Sciatic nerve (tissue), 2 donors: Measurements from ENCODE around the gene AOPEP. TPM values are rescaled to one million over a fixed set of nuclear protein-coding genes. Genes with fewer than 3 reads are reported as not detected.

Source experiments
- ATAC-seq: fragments of 200-7000 bp; cut with Tn5 transposase; one replicate; pipeline ENCODE4 v1.9.1; 2020; ENCODE audit warnings: mild to moderate bottlenecking, moderate library complexity
- DNase-seq: peaks from one replicate; pipeline ENCODE4 v3.0.0-alpha.2; 2020; ENCODE audit warnings: low spot score
- intact Hi-C: fragments of 100-400 bp; cut with DNase I; formaldehyde crosslinking; loops from one replicate; pipeline ENCODE4 v1.14.2; 2022
- microRNA-seq: library from miRNA; unstranded; fragments of <30 nt; microRNA quantifications from one replicate; pipeline ENCODE4 v1.2.0, GENCODE V29; 2020
- total RNA-seq: library from RNA; stranded (reverse); fragmentation: NEBNext Ultra II Directional; extraction: Animal tissue kit (Norgen Biotek cat#: 25700); gene quantifications from one replicate; pipeline ENCODE4 v1.2.1, GENCODE V29; 2021
- donor health status: DM: no; HTN: no; CAD: no.
- donor health status: DM: no; HTN: no; CAD: no.

Gene AOPEP
- total RNA-seq, 1 donor from 2014 or later, result 158 TPM

DNA sequence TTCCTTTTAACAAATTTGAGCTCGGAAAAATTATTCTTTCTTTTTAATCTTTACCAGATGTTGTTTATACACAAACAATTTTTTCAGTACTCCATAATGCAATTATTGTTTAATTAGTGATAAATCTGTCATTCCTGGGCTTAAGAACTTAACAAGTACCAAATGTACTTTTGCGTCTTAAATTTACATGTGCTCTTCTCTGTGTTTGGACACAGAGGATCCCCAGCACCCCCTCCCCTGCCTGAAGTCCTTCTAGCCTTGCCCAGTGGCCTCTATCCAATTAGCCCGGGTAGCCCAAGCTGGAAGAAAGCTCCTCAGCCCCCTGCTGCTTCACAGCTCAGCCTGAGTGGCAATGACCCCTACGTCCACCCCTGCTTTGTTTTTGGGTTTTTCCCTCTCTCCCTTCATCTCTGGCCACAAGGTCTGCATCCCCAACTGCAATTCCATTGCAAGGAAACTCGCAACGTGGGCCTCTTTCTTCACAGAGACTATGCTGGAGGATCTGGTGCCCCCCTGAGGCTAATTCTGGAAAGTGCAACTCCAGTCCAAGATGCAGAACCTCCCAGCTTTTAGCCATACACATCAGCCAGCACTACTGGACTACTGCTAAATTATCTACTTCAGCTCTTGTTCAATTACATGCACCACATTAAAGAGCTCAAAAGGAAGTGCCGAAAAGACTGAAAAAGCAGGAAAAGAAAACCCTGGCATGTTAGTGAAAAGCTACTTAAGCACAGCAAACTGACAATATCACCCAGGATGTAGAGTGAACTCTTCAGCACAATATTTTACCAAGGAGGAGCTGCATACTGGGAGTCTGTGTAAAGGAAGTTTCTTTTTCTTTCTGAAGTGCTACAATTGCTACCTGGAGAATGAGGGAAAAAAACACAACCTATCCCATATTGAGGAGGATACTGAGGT, 404.8 kb downstream of the AOPEP start:
- peak; percentile 88 for DNase-seq
- intact Hi-C loops, result no loop called here

DNA sequence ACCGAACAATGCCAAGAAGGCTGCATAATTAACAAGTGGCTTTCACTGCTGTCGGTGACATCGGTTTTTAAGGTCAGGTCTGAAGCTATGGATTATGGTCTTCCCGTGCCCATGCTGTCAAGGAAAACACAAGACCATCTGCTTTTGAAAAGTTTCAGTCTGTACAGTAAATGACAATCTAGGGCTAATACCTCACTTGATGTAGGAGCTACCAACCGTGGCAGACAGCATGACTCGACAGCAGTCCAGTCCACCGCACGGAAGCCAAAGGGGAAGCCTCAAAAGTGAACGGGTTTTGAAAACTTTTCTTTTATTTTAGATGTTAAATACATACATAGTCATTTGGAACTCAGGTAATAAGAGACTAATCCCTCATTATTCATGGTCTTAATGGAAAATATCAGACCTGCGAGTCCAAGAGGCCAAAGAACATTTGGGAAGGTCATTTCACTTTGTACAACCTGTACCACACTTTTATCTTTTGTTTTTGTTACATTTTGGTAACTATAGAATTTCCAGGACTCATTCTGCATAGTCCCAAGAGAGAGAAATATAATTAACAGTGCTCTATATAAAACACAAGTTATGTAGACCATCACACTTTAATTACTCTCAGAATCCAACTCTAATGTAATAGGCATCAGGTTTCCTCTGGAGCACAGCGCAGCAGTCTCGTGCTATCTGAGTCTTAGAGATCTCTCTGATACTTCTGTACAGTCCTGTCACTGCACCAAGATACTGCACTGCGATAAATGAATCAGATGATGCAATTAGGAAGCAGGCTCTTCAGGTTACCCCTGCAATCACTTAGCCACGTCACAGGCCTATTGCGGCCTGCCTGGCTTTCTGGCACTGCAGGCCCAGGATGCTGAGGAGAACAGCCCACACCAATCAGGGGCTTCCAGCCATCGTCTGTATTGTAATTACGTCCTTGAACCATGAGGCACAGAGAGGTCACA, 406.1 kb downstream of the AOPEP start:
- ATAC-seq (peak; percentile 23), DNase-seq (no peak)
- intact Hi-C loops, result no loop called here

More for the DNA sequence above, 404.8 kb downstream of the AOPEP start:
- ATAC-seq, result peak; percentile 71

DNA sequence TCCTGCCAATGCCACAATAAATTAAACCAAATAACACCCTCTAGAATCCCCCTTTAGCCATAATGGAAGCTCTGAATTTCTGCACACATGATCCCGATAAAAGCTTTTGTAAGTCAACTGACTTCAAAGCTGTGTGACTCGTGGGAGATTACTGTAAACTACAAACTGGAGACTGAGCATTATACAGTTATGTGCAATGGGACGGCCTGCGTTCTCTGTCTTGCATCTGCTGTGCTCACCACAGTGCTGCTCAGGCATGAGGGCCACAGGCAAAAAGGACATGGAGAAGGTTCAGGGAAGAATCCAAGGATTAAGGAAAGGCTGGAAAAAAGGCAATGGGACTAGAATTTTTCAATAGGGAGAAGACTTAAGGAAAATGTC, 406.8 kb downstream of the AOPEP start:
- no peak for ATAC-seq
- intact Hi-C loops, result no loop called here
- DNase-seq, result no peak

DNA sequence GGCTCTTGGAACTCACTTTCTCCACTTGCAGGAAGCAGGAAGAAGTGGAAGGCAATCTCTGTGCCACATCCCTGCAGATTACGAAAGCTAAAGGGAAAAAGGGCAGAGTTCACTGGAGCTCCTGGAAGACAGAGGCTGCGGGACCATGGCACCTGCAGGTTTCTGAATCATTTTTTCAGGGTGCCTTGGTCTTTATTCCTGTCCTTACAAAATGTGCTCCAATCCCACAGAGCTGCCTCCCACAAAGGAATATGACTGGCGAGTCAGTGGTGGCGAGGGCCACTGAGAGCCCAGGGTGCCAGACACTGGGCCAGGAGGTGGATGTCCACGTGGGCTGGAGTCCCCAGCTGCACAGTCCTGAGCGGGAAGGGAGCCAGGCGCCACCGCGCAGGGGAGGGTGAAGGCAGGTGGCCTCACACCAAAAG, 408.0 kb downstream of the AOPEP start:
- ATAC-seq (no peak), DNase-seq (no peak)
- intact Hi-C loops, result no loop called here

DNA sequence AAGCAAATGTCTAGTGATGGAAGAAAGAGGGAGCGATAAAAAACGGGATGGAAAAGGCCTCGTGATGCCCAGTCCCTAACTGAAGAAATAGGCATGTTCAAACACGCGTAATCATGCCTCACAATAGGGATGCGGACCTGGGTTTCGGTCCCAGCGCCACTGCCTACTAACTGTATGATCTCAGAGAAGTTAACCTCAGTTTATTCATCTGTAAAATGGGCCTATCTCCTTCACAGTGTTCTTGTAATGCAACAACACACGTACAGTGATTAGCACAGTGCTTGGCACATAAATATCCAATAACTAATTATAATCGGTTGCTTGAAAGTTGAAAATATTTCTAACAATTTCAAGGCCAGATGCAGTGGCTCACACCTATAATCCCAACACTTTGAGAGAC, 409.3 kb downstream of the AOPEP start:
- intact Hi-C loops, result no loop called here
- ATAC-seq (no peak), DNase-seq (no peak)

Small RNAs within 50 kb of the gene (microRNA-seq; reads per million reads assigned to microRNA genes)
- gene MIR2278 (1.1 reads per million), gene MIR23B (78,477 reads per million, percentile 99 among the genes with 10 or more reads in this experiment), gene MIR24-1 (not detected), gene MIR27B (23,028 reads per million, percentile 97 among the genes with 10 or more reads in this experiment), gene MIR3074 (not detected), gene MIR6081 (not detected)

Other genes starting within 250 kb of the AOPEP start
- 0.67 TPM for gene PCAT7, start 171.6 kb upstream of the AOPEP start, total RNA-seq
- gene FBP2, start 132.9 kb upstream of the AOPEP start, total RNA-seq, result not detected
- gene FBP1, start 87.2 kb upstream of the AOPEP start, total RNA-seq, result 13.6 TPM